Glomerular visceral epithelial cell (primary cell): ENCODE data around the gene ST3GAL6.

Experiments
- DNase-seq: peaks from one replicate; pipeline ENCODE4 v3.0.0-alpha.2; 2016; ENCODE audit errors: extremely low spot score

ST3GAL6 gene

GRCh38 chr3:98739266-98739665, 23.9 kb upstream of the ST3GAL6 start:
- DNase-seq = no peak

DNA sequence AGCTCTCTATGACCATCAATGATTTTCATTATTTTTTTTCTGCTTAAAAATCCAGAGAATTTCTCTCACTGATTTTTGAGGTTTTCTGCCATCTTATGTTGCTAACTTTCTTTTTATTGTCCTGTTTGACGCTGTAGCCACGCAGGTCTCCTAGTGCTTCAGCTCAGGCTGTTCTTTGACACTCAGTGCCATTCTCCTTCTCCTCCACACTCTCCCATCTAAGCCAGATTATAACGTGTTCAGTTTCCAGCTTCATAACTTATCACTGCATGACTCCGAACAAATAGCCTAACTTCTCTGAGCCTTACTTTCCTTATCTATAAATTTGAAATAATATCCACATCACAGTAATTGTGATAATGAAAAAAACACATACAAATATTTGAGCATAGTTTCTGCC, 22.8 kb upstream of the ST3GAL6 start:
- no peak for DNase-seq

GRCh38 chr3:98741121-98741716, 21.9 kb upstream of the ST3GAL6 start:
- peak; percentile 36 for DNase-seq

DNA sequence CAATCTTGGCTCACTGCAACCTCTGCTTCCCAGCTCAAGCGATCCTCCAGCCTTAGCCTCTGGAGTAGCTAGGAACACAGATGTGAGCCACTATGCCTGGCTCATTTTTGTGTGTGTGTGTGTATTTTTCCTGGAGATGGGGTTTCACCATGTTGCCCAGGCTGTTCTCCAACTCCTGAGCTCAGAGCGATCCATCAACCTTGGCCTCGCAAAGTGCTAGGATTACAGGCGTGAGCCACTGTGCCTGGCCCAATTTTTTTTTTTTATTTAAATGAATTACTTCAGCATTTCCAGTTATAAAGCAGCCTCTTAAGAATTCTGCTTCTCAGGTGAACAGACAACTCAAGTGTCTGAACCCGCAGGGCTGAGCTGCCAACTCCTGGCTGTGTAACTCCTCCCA, 20.1 kb upstream of the ST3GAL6 start:
- no peak for DNase-seq

GRCh38 chr3:98744283-98744682, 18.9 kb upstream of the ST3GAL6 start:
- no peak for DNase-seq

- DNase-seq = no peak
Measured at GRCh38 chr3:98745718-98746117, 17.4 kb upstream of the ST3GAL6 start.

GRCh38 chr3:98746122-98746521, 17.0 kb upstream of the ST3GAL6 start:
- DNase-seq = no peak

DNA sequence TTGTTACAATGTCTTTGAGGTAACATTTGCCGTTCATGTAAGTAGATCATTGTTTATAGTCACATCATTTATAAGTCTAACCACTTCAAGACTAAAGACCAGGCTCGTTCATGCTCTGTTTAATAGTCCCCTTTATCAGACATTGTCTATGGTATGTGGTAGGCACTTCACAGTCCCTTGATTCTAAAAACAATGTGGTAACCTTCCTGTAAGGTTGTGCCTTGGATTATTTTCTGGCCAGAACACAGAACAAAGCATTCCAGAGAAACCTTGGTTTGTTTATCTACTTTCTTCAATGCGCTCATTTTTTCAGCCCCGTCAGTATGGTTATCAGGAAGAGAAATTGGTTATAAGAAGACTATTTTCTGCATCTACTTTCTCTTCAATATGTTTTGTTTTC, 16.3 kb upstream of the ST3GAL6 start:
- no peak for DNase-seq

GRCh38 chr3:98750276-98750919, 12.7 kb upstream of the ST3GAL6 start:
- no peak for DNase-seq

DNA sequence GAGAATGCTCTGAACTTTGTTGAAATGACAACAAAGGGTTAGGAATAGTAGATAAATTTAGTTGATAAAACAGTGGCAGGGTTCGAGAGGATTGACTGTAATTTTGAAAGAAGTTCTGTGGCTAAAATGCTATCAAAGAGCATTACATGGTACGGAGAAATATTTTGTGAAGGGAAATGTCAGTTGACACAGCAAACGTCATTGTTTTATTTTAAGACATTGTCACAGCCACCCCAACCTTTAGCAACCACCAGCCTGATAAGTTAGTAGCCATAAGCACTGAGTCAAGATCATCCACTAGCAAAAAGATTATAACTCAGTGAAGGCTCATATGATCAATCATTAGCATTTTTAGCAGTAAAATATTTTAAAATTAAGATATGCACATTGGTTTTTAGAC, 8.7 kb upstream of the ST3GAL6 start:
- DNase-seq = no peak

DNA sequence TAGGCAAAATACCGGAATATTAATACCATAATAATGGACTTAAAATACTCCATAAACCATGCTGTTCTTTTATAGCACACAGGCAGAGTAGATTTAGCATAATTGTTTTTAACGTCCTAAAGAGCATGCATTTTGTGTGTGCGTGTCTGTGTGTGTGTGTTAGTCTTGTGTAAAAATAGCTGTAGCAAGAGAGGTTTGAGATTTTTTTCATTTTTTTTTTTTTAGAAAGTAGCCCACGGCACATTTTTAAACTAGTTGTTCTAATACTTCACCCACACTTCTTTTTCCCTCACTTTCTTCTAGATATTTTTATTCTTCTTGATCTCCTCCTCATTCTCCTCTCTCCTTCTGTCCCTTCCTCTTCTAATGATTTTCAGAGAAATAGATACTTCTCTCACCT, 7.5 kb upstream of the ST3GAL6 start:
- no peak for DNase-seq

DNA sequence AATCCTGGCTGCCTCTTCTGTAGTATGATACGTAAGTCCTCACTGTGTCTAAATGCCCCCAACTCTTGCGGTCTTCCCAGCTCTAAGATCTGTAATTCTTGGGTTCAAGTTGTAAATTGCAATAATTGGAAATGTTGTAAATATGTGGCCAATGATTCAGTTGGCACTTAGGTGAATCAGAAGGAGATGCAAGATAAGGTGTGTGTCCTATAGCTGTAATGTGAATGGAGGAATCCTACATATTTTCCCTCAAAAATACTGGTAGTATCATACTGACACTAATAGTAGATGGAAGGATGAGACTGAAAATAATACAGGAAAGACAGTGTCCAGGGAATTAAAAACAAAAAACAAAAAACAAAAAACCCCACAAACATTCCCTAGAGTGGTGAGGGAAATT, 3.5 kb upstream of the ST3GAL6 start:
- DNase-seq = no peak

DNA sequence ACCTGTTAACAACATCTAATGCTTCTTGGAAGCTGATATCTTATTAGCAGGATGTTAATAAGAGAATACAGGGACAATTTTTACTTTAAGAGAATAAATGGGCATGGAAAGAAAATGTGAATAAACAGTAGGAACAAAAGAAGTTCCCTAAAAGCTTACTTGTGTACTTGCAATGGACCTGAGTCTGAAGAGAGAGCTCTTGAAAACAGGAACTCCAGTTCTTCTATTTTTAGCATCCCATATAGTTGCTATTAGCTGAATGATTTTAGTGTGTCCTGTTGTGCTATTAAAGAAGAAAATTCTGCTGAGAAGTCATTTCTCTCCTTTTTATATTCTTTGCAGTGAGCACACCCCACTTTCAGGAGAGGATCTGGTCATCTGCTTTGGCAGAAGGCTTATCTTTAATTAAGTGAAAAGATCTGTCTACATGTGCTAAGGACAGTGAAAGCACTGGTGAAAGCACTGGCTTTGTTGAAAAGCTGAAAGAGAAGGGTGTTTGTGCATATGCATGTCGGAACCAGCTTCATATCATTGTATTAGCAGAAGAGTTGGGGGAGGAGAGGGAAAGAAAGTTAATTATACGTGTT, 1.4 kb upstream of the ST3GAL6 start:
- no peak for DNase-seq

DNA sequence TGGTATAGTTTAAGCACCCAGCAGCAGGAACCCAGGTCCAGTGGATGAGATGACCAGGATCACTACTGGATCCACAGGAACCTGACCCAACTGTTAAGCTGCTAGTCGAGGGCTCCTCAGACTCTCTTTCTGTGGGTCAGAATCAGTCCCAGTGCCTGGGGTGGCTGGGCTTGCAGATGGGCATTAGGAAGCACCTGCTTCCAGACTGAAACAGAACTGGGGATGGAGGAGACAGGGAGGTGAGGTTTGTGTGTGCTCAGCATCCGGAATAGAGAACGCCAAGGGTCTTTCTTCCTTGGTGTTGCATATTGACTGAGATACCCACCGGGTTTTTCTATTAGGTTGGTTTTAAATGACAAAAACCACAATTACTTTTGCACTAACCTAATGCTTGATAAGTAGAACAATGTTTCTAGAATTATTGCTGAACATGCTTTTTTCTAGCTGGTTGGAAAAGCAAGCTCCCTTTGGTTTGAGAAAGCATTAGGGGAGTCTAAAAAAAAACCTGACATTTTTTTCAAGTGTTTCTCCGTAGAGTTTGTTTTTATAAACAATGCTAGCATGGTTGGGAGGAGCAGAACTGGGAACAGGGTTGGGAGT, 779 bp downstream of the ST3GAL6 start:
- DNase-seq = no peak

DNA sequence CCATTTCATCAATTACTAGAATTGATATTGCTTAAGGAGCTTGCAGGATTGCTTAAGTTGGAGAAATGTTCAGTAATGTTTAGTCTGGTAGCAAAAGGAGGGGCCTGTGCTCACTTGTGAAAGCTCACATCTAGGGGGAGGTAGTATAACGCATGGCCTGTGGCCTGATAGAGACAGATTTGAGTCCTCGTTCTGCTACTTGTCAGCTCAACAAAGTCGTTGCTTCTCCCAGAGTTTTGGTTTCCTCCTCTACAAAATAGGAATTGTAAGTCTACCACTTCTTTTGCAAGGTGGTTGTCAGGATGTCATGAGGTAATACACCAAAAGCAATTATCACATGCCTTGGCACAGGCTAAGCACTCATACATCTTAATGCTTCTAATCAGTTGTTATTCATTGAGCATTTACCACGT, 1.3 kb downstream of the ST3GAL6 start:
- DNase-seq = no peak

DNA sequence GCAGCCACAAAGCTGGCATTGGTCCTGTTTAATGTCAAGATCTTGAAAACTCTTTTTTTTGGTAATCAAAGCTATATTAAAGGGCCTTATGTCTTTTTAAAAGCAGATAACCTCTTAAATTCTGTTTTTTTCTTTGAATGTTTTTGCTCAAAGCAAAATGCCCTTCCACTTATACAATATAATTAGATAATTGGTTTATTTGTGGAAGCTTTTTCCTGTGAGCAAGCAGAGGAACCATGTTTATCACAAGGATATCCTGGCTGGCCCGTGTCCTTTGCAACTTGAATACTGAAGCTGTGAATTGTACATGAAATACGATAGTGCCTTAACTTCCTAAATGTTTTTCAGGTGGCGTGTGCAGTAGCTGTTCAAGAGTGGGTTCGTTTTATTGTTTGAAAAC, 2.6 kb downstream of the ST3GAL6 start:
- no peak for DNase-seq

- DNase-seq = no peak
Measured at GRCh38 chr3:98766924-98767323, 3.8 kb downstream of the ST3GAL6 start.

DNA sequence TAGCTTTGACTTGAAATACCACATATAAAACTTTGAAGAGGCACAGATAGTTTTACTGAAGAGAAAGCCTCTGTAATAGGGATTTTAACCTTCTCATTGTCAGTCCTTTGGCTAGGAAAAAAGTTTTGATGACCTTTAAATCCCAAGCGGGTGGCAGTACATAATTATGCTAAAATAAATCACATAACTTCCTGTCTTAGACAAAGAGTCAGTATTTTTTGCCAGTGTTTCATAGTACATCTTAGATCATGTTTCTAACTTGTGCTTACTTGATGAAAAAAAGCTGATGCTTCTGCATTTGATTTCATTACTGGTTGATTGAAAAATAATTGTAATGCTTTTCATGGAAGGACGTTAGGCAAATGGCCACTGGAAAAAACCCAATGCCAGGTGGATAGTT, 5.8 kb downstream of the ST3GAL6 start:
- no peak for DNase-seq

DNA sequence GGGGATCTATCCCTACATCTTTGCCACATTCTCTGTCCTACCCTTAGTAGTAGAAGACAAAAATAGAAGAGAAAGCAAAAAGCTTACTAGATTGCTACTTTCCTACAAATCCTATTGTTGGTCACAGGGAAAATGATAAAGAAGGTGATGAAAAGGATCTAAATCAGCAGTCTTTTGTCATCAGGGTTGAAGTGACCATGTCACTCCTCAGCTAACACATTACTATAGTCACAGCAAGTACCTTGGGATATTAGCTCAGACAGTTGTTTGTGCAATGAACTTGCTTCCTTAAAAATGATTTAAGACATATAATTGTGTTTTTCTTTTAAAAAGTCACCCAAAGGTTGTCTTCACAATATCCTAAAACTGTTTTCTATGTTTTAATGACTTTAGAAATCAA, 6.3 kb downstream of the ST3GAL6 start:
- DNase-seq = no peak

GRCh38 chr3:98770261-98771039, 7.3 kb downstream of the ST3GAL6 start:
- no peak for DNase-seq

GRCh38 chr3:98772022-98772421, 8.9 kb downstream of the ST3GAL6 start:
- no peak for DNase-seq

DNA sequence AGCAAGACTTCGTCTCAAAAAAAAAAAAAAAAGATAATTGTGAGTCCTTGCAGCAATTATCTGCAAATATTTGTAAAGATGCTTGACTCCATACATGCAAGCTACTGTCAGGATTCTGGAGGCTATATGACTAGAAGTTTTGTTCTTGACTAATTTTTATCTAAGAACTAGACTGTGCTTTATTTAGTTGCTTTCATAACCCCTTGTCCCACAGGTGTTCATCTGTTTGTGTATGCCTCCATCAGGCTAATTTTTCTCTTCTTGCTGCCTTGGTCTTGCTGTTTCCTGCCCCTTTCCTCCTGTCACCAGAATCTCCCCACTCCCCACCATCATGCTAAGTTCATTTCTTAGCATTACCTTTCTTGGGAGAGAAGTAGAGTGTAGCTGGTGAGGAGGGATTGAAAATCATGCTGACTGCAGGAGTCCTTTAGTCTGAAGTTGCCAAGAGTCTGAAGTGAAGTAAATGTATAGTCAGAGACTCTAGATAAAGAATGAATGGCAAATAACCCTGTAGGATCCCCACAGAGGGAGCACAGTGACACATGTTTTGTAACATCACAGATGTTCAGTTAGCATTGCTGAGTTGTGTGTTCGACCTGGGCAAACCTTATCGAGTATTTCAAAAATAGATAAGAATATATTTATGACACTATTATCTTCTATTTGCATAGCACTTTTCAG, 12.5 kb downstream of the ST3GAL6 start:
- DNase-seq = no peak
